Kidney epithelial cell (primary cell): ENCODE data around the gene RPL38. TPM values are rescaled to one million over a fixed set of nuclear protein-coding genes. Genes with fewer than 3 reads are reported as not detected.

Source experiments
- DNase-seq: peaks from one replicate; pipeline ENCODE4 v3.0.0-alpha.2; 2010; ENCODE audit warnings: low read depth
- H3K27me3 ChIP-seq: 2 replicates; pipeline ENCODE4 v1.6.0; 2011; ENCODE audit warnings: low read length; ENCODE audit not compliant: control insufficient read depth, insufficient read depth
- H3K36me3 ChIP-seq: 2 replicates; pipeline ENCODE4 v1.5.1; 2011; ENCODE audit warnings: low read length; ENCODE audit not compliant: control insufficient read depth, insufficient read depth
- H3K4me3 ChIP-seq: 2 replicates; pipeline ENCODE4 v1.5.1; 2011; ENCODE audit warnings: low read depth, mild to moderate bottlenecking, control low read depth, low read length
- total RNA-seq: library from RNA; depleted of rRNA; stranded (reverse); fragments of >200 nt; gene quantifications from 2 replicates; pipeline ENCODE4 v1.2.3, GENCODE V29; 2015
- TF ChIP-seq, protein P1 (sequence below): IDR thresholded peaks from 2 replicates; pipeline ENCODE4 v1.5.1; 2011; ENCODE audit warnings: mild to moderate bottlenecking, moderate library complexity, low read length, control low read depth, inconsistent platforms; ENCODE audit not compliant: insufficient read depth, poor library complexity, severe bottlenecking

Gene RPL38
- total RNA-seq, result 487 and 584 TPM in 2 replicates

- H3K27me3 ChIP-seq, result peaks cover 19% of the 10 kb centered on the region
- TF ChIP-seq, protein P1, sequence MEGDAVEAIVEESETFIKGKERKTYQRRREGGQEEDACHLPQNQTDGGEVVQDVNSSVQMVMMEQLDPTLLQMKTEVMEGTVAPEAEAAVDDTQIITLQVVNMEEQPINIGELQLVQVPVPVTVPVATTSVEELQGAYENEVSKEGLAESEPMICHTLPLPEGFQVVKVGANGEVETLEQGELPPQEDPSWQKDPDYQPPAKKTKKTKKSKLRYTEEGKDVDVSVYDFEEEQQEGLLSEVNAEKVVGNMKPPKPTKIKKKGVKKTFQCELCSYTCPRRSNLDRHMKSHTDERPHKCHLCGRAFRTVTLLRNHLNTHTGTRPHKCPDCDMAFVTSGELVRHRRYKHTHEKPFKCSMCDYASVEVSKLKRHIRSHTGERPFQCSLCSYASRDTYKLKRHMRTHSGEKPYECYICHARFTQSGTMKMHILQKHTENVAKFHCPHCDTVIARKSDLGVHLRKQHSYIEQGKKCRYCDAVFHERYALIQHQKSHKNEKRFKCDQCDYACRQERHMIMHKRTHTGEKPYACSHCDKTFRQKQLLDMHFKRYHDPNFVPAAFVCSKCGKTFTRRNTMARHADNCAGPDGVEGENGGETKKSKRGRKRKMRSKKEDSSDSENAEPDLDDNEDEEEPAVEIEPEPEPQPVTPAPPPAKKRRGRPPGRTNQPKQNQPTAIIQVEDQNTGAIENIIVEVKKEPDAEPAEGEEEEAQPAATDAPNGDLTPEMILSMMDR, result peak; percentile 99
- H3K36me3 ChIP-seq, result peaks cover 2% of the 10 kb centered on the region
- DNase-seq, result peak; percentile 91
- peak within 1 kb of the TSS; percentile 76 for H3K4me3 ChIP-seq
These were observed at the start of gene RPL38 for GRCh38 chr17:74203439-74204240. RPL38 (plus strand) TSS chr17:74203678; CDS start chr17:74203956, 278 bp downstream.

DNA sequence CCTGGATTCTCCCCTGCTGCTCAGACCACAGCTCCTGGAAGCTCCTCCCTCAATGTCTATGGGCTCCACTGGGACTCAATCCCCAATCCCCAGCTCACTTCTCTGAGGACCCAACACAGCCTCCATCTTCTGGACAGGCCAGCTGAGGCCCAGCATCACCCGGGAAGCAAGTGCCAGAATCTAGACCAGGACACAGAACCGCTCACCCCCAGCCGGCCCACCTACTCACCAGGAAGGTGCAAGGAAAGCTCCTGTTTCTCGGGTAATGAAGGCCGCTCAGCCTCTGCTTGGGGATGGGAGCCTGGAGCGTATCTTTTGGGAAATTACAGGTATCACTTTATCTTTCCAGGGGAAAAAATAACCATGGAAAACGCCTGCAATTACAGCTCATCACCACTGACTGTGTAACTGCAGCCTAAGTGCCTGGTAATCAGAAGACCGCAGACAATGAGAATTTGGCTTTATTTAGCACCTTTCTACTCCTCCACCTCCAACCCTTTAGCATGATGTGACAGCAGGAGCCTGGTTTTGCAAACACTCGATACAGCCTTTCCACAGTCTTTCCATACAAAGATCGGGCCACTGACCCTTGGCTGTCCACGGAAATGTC, 49.6 kb upstream of the RPL38 start:
- DNase-seq, result no peak
- Histone ChIP-seq H3K27me3 (no peaks in the 10 kb centered on the region), H3K4me3 (no peak overlapping the region), H3K36me3 (no peaks in the 10 kb centered on the region)
- TF ChIP-seq, protein P1, result no peak

GRCh38 chr17:74156878-74157277, 46.6 kb upstream of the RPL38 start:
- Histone ChIP-seq H3K36me3 (no peaks in the 10 kb centered on the region), H3K4me3 (no peak overlapping the region), H3K27me3 (no peaks in the 10 kb centered on the region)
- TF ChIP-seq, protein P1, result no peak
- DNase-seq, result no peak

DNA sequence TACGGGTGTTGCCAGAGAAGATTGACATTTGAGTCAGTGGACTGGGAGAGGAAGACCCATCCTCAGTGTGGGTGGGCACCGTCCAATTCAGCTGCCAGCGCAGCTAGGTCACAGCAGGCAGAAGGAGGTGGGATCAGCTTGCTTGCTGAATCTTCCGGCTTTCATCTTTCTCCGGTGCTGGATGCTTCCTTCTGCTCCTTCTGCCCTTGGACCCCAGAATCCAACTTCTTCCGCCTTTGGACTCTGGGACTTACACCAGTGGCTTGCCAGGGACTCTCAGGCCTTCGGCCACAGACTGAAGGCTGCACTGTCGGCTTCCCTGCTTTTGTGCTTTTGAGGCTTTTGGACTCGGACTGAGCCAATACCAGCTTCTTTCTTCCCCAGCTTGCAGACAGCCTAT, 46.1 kb upstream of the RPL38 start:
- no peaks in the 10 kb centered on the region for H3K36me3 ChIP-seq
- H3K27me3 ChIP-seq, result no peaks in the 10 kb centered on the region
- TF ChIP-seq, protein P1, result no peak
- no peak overlapping the region for H3K4me3 ChIP-seq
- DNase-seq, result no peak

DNA sequence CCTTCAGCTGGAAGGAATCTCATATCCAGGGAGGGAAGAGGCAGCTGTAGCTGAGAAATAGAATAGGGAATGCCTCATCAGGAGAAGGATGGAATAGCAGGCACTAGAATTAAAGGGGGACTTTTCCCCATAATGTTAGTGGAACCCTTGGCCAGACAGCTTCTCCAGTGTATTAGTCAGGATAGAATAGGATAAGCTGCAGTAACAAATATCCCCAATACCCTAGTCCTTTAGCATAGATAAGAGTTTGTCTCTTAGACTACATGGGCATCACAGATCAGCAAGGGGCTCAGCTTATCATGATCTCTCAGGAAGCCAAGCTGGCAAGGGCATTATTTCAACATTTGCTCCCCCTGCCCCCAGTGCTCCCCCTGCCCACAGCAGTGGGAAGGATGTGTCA, 44.7 kb upstream of the RPL38 start:
- H3K27me3 ChIP-seq, result no peaks in the 10 kb centered on the region
- DNase-seq, result no peak
- no peaks in the 10 kb centered on the region for H3K36me3 ChIP-seq
- no peak overlapping the region for H3K4me3 ChIP-seq
- TF ChIP-seq, protein P1, result no peak
